Right renal cortex interstitium (tissue), 3 donors: ENCODE results near the gene UBASH3B. TPM values are rescaled to one million over a fixed set of nuclear protein-coding genes. Genes with fewer than 3 reads are reported as not detected.

Source experiments
- polyA plus RNA-seq, 3 donors: library from polyadenylated mRNA; unstranded; fragments of 120-200 nt; gene quantifications; one replicate each; pipeline ENCODE4 v1.2.1, GENCODE V29; 2013; ENCODE audit not compliant: insufficient read length in 3 of 3

The UBASH3B gene
- polyA plus RNA-seq, 3 donors = 8.1 to 9.0 (median 8.5) TPM

Other genes with a start within 250 kb of the UBASH3B start
- gene CRTAM, start 182.8 kb downstream of the UBASH3B start, polyA plus RNA-seq = under 1 TPM in 1 of 3 donors, not detected in 2; 0.14 TPM
- gene JHY, start 227.0 kb downstream of the UBASH3B start, polyA plus RNA-seq = 10 to 100 TPM; 12.6 to 14.0 (median 13.4) TPM